SK-N-SH (cell line): ENCODE data around the gene AIPL1. TPM values are rescaled to one million over a fixed set of nuclear protein-coding genes. Genes with fewer than 3 reads are reported as not detected.
"Not testable (repeated sequence)": the region's sequence is repeated elsewhere in the genome, so short reads cannot be mapped to it uniquely, and the experiment has no call there.

Experiments used
- CTCF ChIA-PET: fragments of 300-600, 350-600 bp; formaldehyde crosslinking; extraction: SDS; loops from one replicate; lab custom pipeline; 2021; lab: Yijun Ruan, JAX
- POLR2A ChIA-PET: fragments of 350-600 bp; sonication (Branson Sonifier 250); formaldehyde crosslinking; extraction: SDS; loops from one replicate; lab custom pipeline; 2020; ENCODE audit warnings: antibody characterized with exemption, inconsistent platforms; lab: Yijun Ruan, JAX
- DNase-seq: peaks from one replicate; pipeline ENCODE4 v3.0.0; 2012
- H2AFZ ChIP-seq: fragments of 200-600 bp; sonication (generic); 2 replicates; pipeline ENCODE4 v1.8.1; 2016; ENCODE audit warnings: antibody characterized with exemption, mild to moderate bottlenecking, low read depth
- H3F3A ChIP-seq: fragments of 200-600 bp; sonication (generic); replicated peaks from 2 replicates; pipeline ENCODE3; 2016; ENCODE audit warnings: antibody characterized with exemption, mild to moderate bottlenecking; ENCODE audit not compliant: insufficient read depth
- H3K27ac ChIP-seq, 2 experiments: fragments of 200-500 bp in 1 of 2; fragments of 200-600 bp in 1 of 2; sonication (Bioruptor generic) in 1 of 2; sonication (generic), shearing (Covaris generic) in 1 of 2; 2 replicates each; pipeline versions ENCODE4 v1.5.1 to v1.6.1; 2014 to 2016; ENCODE audit warnings: low read depth in 2 of 2, inconsistent platforms in 1 of 2, low read length in 1 of 2, mild to moderate bottlenecking in 1 of 2, mixed read lengths in 1 of 2
- H3K27me3 ChIP-seq: fragments of 200-600 bp; sonication (generic), shearing (Covaris generic); 2 replicates; pipeline ENCODE4 v1.6.1; 2016; ENCODE audit warnings: mixed run types; ENCODE audit not compliant: insufficient read depth
- H3K36me3 ChIP-seq, 2 experiments: fragments of 200-500 bp in 1 of 2; fragments of 200-600 bp in 1 of 2; sonication (Bioruptor generic) in 1 of 2; sonication (generic) in 1 of 2; replicated peaks in 1 of 2; 2 replicates each; pipeline versions ENCODE3 to v1.5.1; 2014 to 2016; ENCODE audit warnings: low read length in 1 of 2, mild to moderate bottlenecking in 1 of 2; ENCODE audit not compliant: insufficient read depth in 2 of 2, control insufficient read depth in 1 of 2
- H3K4me1 ChIP-seq, 2 experiments: fragments of 200-500 bp in 1 of 2; fragments of 200-600 bp in 1 of 2; sonication (Bioruptor generic) in 1 of 2; sonication (generic), shearing (Covaris generic) in 1 of 2; 2 replicates each; pipeline versions ENCODE4 v1.5.1 to v1.6.1; 2014 to 2016; ENCODE audit warnings: low read depth in 1 of 2, low read length in 1 of 2, mixed run types in 1 of 2; ENCODE audit not compliant: insufficient read depth in 2 of 2, control insufficient read depth in 1 of 2
- H3K4me2 ChIP-seq: fragments of 200-600 bp; sonication (generic), shearing (Covaris generic); 2 replicates; pipeline ENCODE4 v1.6.1; 2017; ENCODE audit warnings: mixed run types
- H3K4me3 ChIP-seq, 2 experiments: fragments of 200-500 bp in 1 of 2; fragments of 200-600 bp in 1 of 2; sonication (Bioruptor generic) in 1 of 2; sonication (generic), shearing (Covaris generic) in 1 of 2; 2 replicates each; pipeline versions ENCODE4 v1.5.1 to v1.8.1; 2014 to 2016; ENCODE audit warnings: low read depth in 2 of 2, inconsistent platforms in 1 of 2, low read length in 1 of 2, mild to moderate bottlenecking in 1 of 2, mixed read lengths in 1 of 2, moderate library complexity in 1 of 2
- H3K79me2 ChIP-seq: fragments of 200-600 bp; sonication (generic); 2 replicates; pipeline ENCODE4 v1.8.1; 2017; ENCODE audit warnings: mild to moderate bottlenecking; ENCODE audit not compliant: insufficient read depth
- H3K9ac ChIP-seq: fragments of 200-600 bp; sonication (generic); 2 replicates; pipeline ENCODE4 v1.6.1; 2017; ENCODE audit warnings: mixed run types
- H3K9me2 ChIP-seq: fragments of 200-600 bp; sonication (generic); 2 replicates; pipeline ENCODE4 v1.6.1; 2017; ENCODE audit warnings: mixed run types
- H3K9me3 ChIP-seq: fragments of 200-600 bp; sonication (generic); 2 replicates; pipeline ENCODE4 v1.6.1; 2017; ENCODE audit warnings: mixed run types, mild to moderate bottlenecking, moderate library complexity
- H4K20me1 ChIP-seq: fragments of 200-600 bp; sonication (generic); 2 replicates; pipeline ENCODE4 v1.6.1; 2017; ENCODE audit warnings: mild to moderate bottlenecking, mixed run types; ENCODE audit not compliant: insufficient read depth
- CTCF ChIP-seq: fragments of 200-600 bp; sonication (generic); IDR thresholded peaks from 2 replicates; pipeline ENCODE4 v1.6.1; 2017; ENCODE audit warnings: antibody characterized with exemption, mild to moderate bottlenecking, moderate library complexity
- ELF1 ChIP-seq: IDR thresholded peaks from 2 replicates; pipeline ENCODE4 v1.4.0; 2012
- EZH2phosphoT487 ChIP-seq: fragments of 200-600 bp; sonication (generic); IDR thresholded peaks from 2 replicates; pipeline ENCODE4 v1.6.1; 2017; ENCODE audit warnings: low read depth, mixed run types, mild to moderate bottlenecking, antibody characterized with exemption, moderate library complexity, borderline replicate concordance
- FOSL2 ChIP-seq: IDR thresholded peaks from 2 replicates; pipeline ENCODE4 v1.4.0; 2012; ENCODE audit warnings: low read depth, mild to moderate bottlenecking, moderate library complexity, borderline replicate concordance
- FOXJ3 ChIP-seq: sonication (generic); formaldehyde crosslinking; IDR thresholded peaks from 2 replicates; pipeline ENCODE4 v1.5.1; 2020; ENCODE audit warnings: mild to moderate bottlenecking, missing genetic modification reagents
- FOXM1 ChIP-seq: IDR thresholded peaks from 2 replicates; pipeline ENCODE4 v1.4.0; 2012; ENCODE audit warnings: low read depth, mild to moderate bottlenecking
- GABPA ChIP-seq: IDR thresholded peaks from 2 replicates; pipeline ENCODE4 v1.4.0; 2012; ENCODE audit warnings: low read depth, mild to moderate bottlenecking
- POLR2AphosphoS5 ChIP-seq: IDR thresholded peaks from 2 replicates; pipeline ENCODE4 v1.6.1; 2012; ENCODE audit warnings: low read depth, low read length
- RCOR1 ChIP-seq: fragments of 150-350 bp; IDR thresholded peaks from 2 replicates; pipeline ENCODE4 v1.6.1; 2017; ENCODE audit warnings: antibody characterized with exemption, low read length
- SMC3 ChIP-seq: IDR thresholded peaks from 2 replicates; pipeline ENCODE4 v1.6.1; 2012; ENCODE audit warnings: low read depth, low read length, improper control_type of control experiment
- TCF12 ChIP-seq: IDR thresholded peaks from 2 replicates; pipeline ENCODE4 v1.4.0; 2012
- TEAD4 ChIP-seq: IDR thresholded peaks from 2 replicates; pipeline ENCODE4 v1.4.0; 2012; ENCODE audit warnings: mild to moderate bottlenecking, borderline replicate concordance; ENCODE audit not compliant: insufficient read depth
- USF1 ChIP-seq: IDR thresholded peaks from 2 replicates; pipeline ENCODE4 v1.4.0; 2012; ENCODE audit warnings: low read depth, borderline replicate concordance
- YY1 ChIP-seq: IDR thresholded peaks from 2 replicates; pipeline ENCODE4 v1.4.0; 2012; ENCODE audit warnings: low read depth, mild to moderate bottlenecking
- ZBTB33 ChIP-seq: IDR thresholded peaks from 2 replicates; pipeline ENCODE4 v1.4.0; 2012; ENCODE audit warnings: low read depth, borderline replicate concordance
- WGBS: methylation state at CpG from one replicate; pipeline ENCODE4 v1.1.6; 2017; ENCODE audit warnings: low lambda C conversion rate; 5-methylcytosine and 5-hydroxymethylcytosine counted together
- polyA plus RNA-seq, 3 experiments: library from polyadenylated mRNA; depleted of rRNA; stranded (reverse); fragments of >200 nt; gene quantifications; 2 replicates each; pipeline ENCODE4 v1.2.3, GENCODE V29; 2012
- TF ChIP-seq, protein P1 (sequence below): fragments of 150-350 bp; IDR thresholded peaks from 2 replicates; pipeline ENCODE4 v1.6.1; 2017; ENCODE audit warnings: antibody characterized with exemption, low read length, low read depth, borderline replicate concordance

Gene AIPL1
- polyA plus RNA-seq, 1 of the 3 experiments (the other 2 are of a cell fraction): not detected

GRCh38 chr17:6483507-6483906 lies 48.6 kb upstream of the AIPL1 start (continued):
- TF ChIP-seq FOXM1 (no peak), GABPA (no peak)

- CTCF ChIA-PET: interaction anchor here (3.5 kb wide), 1 partner anchor 9 kb away, joined by 17 read pairs; no protein-coding TSS in a partner anchor
- POLR2A ChIA-PET: not testable (repeated sequence)
Measured at GRCh38 chr17:6482796-6483195, 47.9 kb upstream of the AIPL1 start.

GRCh38 chr17:6482105-6482455 lies 47.2 kb upstream of the AIPL1 start:
- H3K9me2 ChIP-seq: no peaks in the 10 kb centered on the region
- DNase-seq: no peak
- no peaks in the 10 kb centered on the region for H3F3A ChIP-seq
- no peaks in the 10 kb centered on the region for H3K36me3 ChIP-seq
- H3K27ac ChIP-seq: no peak overlapping the region
- ChIA-PET POLR2A (no interaction called here), CTCF (interaction anchor here (3.5 kb wide), 1 partner anchor 9 kb away, joined by 17 read pairs; no protein-coding TSS in a partner anchor)
- H3K4me3 ChIP-seq: no peak overlapping the region
- TF ChIP-seq ZBTB33: no peak
- TF ChIP-seq GABPA: no peak
- no peak for TF ChIP-seq TEAD4
- no peak for TF ChIP-seq EZH2phosphoT487
- no peak for TF ChIP-seq TCF12
- H3K27me3 ChIP-seq: no peaks in the 10 kb centered on the region
- no peaks in the 10 kb centered on the region for H3K79me2 ChIP-seq
- no peak overlapping the region for H2AFZ ChIP-seq
- peaks cover 0 to 16% of the 10 kb centered on the region in 2 experiments; a peak in 1 of 4 replicates for H3K4me1 ChIP-seq
- H3K9me3 ChIP-seq: no peaks in the 10 kb centered on the region
- H4K20me1 ChIP-seq: no peaks in the 10 kb centered on the region
- H3K9ac ChIP-seq: no peak overlapping the region
- WGBS: 85% methylated on average over 6 of the region's 6 CpGs
- H3K4me2 ChIP-seq: no peak overlapping the region

More at GRCh38 chr17:6482796-6483195, 47.9 kb upstream of the AIPL1 start:
- H3K4me2 ChIP-seq, H3K27ac ChIP-seq, H3K9me3 ChIP-seq, H4K20me1 ChIP-seq, H3K79me2 ChIP-seq, H3K9me2 ChIP-seq, DNase-seq, H3F3A ChIP-seq, H3K9ac ChIP-seq, H3K36me3 ChIP-seq, H3K4me3 ChIP-seq, H3K27me3 ChIP-seq, H2AFZ ChIP-seq: not testable (repeated sequence)
- 78% methylated on average over 10 of the region's 10 CpGs for WGBS
- peaks cover 0 to 23% of the 10 kb centered on the region in 2 experiments; a peak in 1 of 4 replicates for H3K4me1 ChIP-seq

- DNase-seq: no peak
- Histone ChIP-seq H3K9me3 (no peaks in the 10 kb centered on the region), H3K27ac (no peak overlapping the region), H3K4me3 (no peak overlapping the region), H3K27me3 (no peaks in the 10 kb centered on the region), H3K4me2 (no peak overlapping the region), H3K9ac (no peak overlapping the region), H3K36me3 (no peaks in the 10 kb centered on the region), H3K9me2 (no peaks in the 10 kb centered on the region), H3K4me1 (peaks cover 0 to 16% of the 10 kb centered on the region in 2 experiments; a peak in 1 of 4 replicates), H3K79me2 (no peaks in the 10 kb centered on the region), H2AFZ (no peak overlapping the region), H4K20me1 (no peaks in the 10 kb centered on the region), H3F3A (no peaks in the 10 kb centered on the region)
- ChIA-PET CTCF (interaction anchor here (1.3 kb wide), 1 partner anchor 9 kb away, joined by 5 read pairs; no protein-coding TSS in a partner anchor), POLR2A (no interaction called here)
- 51% methylated on average over 5 of the region's 9 CpGs for WGBS
- TF ChIP-seq POLR2AphosphoS5 (no peak), YY1 (no peak), USF1 (no peak), ELF1 (no peak), TEAD4 (no peak), TCF12 (no peak), SMC3 (no peak), FOSL2 (no peak), RCOR1 (no peak), FOXJ3 (CRISPR knock-in tag) (no peak), CTCF (no peak)
- TF ChIP-seq, protein P1, sequence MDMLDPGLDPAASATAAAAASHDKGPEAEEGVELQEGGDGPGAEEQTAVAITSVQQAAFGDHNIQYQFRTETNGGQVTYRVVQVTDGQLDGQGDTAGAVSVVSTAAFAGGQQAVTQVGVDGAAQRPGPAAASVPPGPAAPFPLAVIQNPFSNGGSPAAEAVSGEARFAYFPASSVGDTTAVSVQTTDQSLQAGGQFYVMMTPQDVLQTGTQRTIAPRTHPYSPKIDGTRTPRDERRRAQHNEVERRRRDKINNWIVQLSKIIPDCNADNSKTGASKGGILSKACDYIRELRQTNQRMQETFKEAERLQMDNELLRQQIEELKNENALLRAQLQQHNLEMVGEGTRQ: no peak
Measured at GRCh38 chr17:6480303-6480675, 45.4 kb upstream of the AIPL1 start.
